ENCODE measurements around the gene ANTXR1. TPM values are rescaled to one million over a fixed set of nuclear protein-coding genes. Genes with fewer than 3 reads are reported as not detected.

ANTXR1 gene
- total and polyA plus RNA-seq, 2 of the 8 experiments (the other 6 are each of a cell fraction or from before 2014, with no cell fraction given): 15.8 to 44.3 TPM

GRCh38 chr2:69253611-69254301, 240.8 kb downstream of the ANTXR1 start:
- no peak overlapping the region for H3K14ac ChIP-seq (ENCODE audit: insufficient read length)
- no peak overlapping the region for H4K91ac ChIP-seq (replicated peaks; ENCODE audit: insufficient read length, low read length)
- FAIRE-seq (no peak), DNase-seq (ENCODE audit: low read depth in 1 of 2, low spot score in 2 of 2) (no peak)
- POLR2A ChIA-PET (ENCODE audit: partially characterized antibody): interaction anchor here (0.6 kb wide), 1 partner anchor 46 kb away, joined by 3 read pairs; no protein-coding TSS in a partner anchor
- peaks cover 0 to 2% of the 10 kb centered on the region in 2 experiments for H4K20me1 ChIP-seq (replicated peaks in 1 of 2; ENCODE audit: control insufficient read depth in 1 of 2, insufficient read depth in 2 of 2, low read length in 2 of 2)
- H4K5ac ChIP-seq (ENCODE audit: insufficient read length, low read depth, low read length): no peak overlapping the region
- no peak overlapping the region for H3K4ac ChIP-seq (replicated peaks; ENCODE audit: insufficient read length, low read depth, low read length)
- H3K4me1 ChIP-seq (replicated peaks in 1 of 4; ENCODE audit: control insufficient read depth in 3 of 4, insufficient read depth in 4 of 4, low read length in 3 of 4): no peaks in the 10 kb centered on the region
- no peak overlapping the region for H3K56ac ChIP-seq (replicated peaks; ENCODE audit: insufficient read length, low read depth, low read length)
- no peak overlapping the region for H2BK5ac ChIP-seq (ENCODE audit: low read depth, low read length)
- H2AFZ ChIP-seq (ENCODE audit: low read length): no peak overlapping the region
- H3K27me3 ChIP-seq (replicated peaks in 1 of 4; ENCODE audit: control insufficient read depth in 3 of 4, extremely low read depth in 1 of 4, insufficient read depth in 3 of 4, low read length in 3 of 4): no peaks in the 10 kb centered on the region
- no peak overlapping the region for H2BK15ac ChIP-seq (ENCODE audit: low read length)
- no peak overlapping the region for H3K23ac ChIP-seq (ENCODE audit: insufficient read length)
- WGBS, 2 experiments (ENCODE audit: extremely low coverage in 1 of 2, insufficient coverage in 1 of 2, insufficient read length in 1 of 2, insufficient replicate concordance in 2 of 2, low coverage in 1 of 2, low lambda C conversion rate in 2 of 2, missing lambda C conversion rate in 1 of 2): 91% methylated on average over 8 of the region's 8 CpGs; no CpG with 5 or more reads in 1 of the 2 experiments
- H3K9ac ChIP-seq (replicated peaks in 1 of 4; ENCODE audit: extremely low read depth in 1 of 4, low read depth in 3 of 4, low read length in 3 of 4): no peak overlapping the region
- H3K18ac ChIP-seq (ENCODE audit: extremely low read depth, low read length): no peak overlapping the region
- no peak overlapping the region for H2BK120ac ChIP-seq (replicated peaks; ENCODE audit: low read depth, low read length)
- no peak overlapping the region for H2BK20ac ChIP-seq (ENCODE audit: low read length)
- H3K36me3 ChIP-seq (ENCODE audit: control insufficient read depth in 2 of 4, insufficient read depth in 4 of 4, low read length in 3 of 4): no peaks in the 10 kb centered on the region
- H2BK12ac ChIP-seq (ENCODE audit: low read depth, low read length): no peak overlapping the region
- no peak overlapping the region for H3K27ac ChIP-seq (ENCODE audit: low read depth, low read length)
- H2AK5ac ChIP-seq (ENCODE audit: low read depth, low read length): no peak overlapping the region
- no peaks in the 10 kb centered on the region for H3K79me2 ChIP-seq (ENCODE audit: control insufficient read depth in 1 of 2, insufficient read depth in 2 of 2, low read length in 2 of 2)
- H3K79me1 ChIP-seq (ENCODE audit: low read depth, low read length): no peaks in the 10 kb centered on the region
- CTCF ChIA-PET (ENCODE audit: partially characterized antibody): no interaction called here
- H3K4me2 ChIP-seq (ENCODE audit: insufficient read depth in 1 of 2, low read depth in 2 of 2, low read length in 2 of 2): no peak overlapping the region
- no peaks in the 10 kb centered on the region for H3K23me2 ChIP-seq (ENCODE audit: low read depth, low read length)
- H4K8ac ChIP-seq (ENCODE audit: extremely low read depth, insufficient read depth, low read length): no peak overlapping the region
- TF ChIP-seq MAFK (IDR thresholded peaks at IDR 0.05; ENCODE audit: low read depth, low read length) (no peak), RXRA (IDR thresholded peaks at IDR 0.05; ENCODE audit: insufficient read depth, low read depth, low read length) (no peak), KDM4A (IDR thresholded peaks at IDR 0.05; ENCODE audit: low read depth, low read length, severe bottlenecking) (no peak), GABPA (IDR thresholded peaks at IDR 0.05; ENCODE audit: borderline replicate concordance, insufficient read depth, low read length) (no peak), HDAC2 (IDR thresholded peaks at IDR 0.05; ENCODE audit: borderline replicate concordance in 1 of 2, low read depth in 2 of 2, low read length in 2 of 2) (no peak), CBX8 (IDR thresholded peaks at IDR 0.05; ENCODE audit: borderline replicate concordance, low read depth, low read length) (no peak), KDM5A (IDR thresholded peaks at IDR 0.05; ENCODE audit: low read length) (no peak), ASH2L (IDR thresholded peaks at IDR 0.05; ENCODE audit: low read length) (no peak), TAF1 (IDR thresholded peaks at IDR 0.05; ENCODE audit: low read depth, low read length) (no peak)
- no peak overlapping the region for H3K4me3 ChIP-seq (ENCODE audit: extremely low read depth in 1 of 4, insufficient read depth in 2 of 4, low read depth in 3 of 4, low read length in 4 of 4)
- H3K9me3 ChIP-seq (ENCODE audit: insufficient read depth in 2 of 2, low read depth in 1 of 2, low read length in 1 of 2): no peaks in the 10 kb centered on the region

All from H1 (cell line).